SK-N-SH treated with all-trans-retinoic acid at 6 μM for 48 hours (cell line): ENCODE results near the gene MYEOV.

ENCODE experiments used
- ATAC-seq: fragments of 200-7000 bp; cut with Tn5 transposase; 3 replicates; pipeline ENCODE4 v1.9.1; 2020; ENCODE audit warnings: mild to moderate bottlenecking, moderate library complexity
- ARNTL ChIP-seq: fragments of 450-650 bp; formaldehyde crosslinking; IDR thresholded peaks from 2 replicates; pipeline ENCODE4 v1.5.0; 2020; ENCODE audit warnings: low read depth, mild to moderate bottlenecking, moderate library complexity, borderline replicate concordance
- ESRRG ChIP-seq: fragments of 250-450 bp; sonication (Bioruptor Pico); IDR thresholded peaks from 2 replicates; pipeline ENCODE4 v1.6.1; 2021; ENCODE audit warnings: mild to moderate bottlenecking
- GLIS3 ChIP-seq: fragments of 250-450 bp; sonication (Bioruptor Pico); IDR thresholded peaks from 2 replicates; pipeline ENCODE4 v1.5.0; 2020; ENCODE audit warnings: mild to moderate bottlenecking, moderate library complexity
- ISL1 ChIP-seq: fragments of 250-450 bp; sonication (Bioruptor Pico); IDR thresholded peaks from 2 replicates; pipeline ENCODE4 v2.1.2; 2022; ENCODE audit warnings: mild to moderate bottlenecking, moderate library complexity
- OSR1 ChIP-seq: fragments of 250-450 bp; sonication (Bioruptor Pico); IDR thresholded peaks from 2 replicates; pipeline ENCODE4 v1.8.0; 2022; ENCODE audit warnings: moderate library complexity, mild to moderate bottlenecking, inconsistent platforms
- PPARA ChIP-seq: fragments of 250-450 bp; sonication (Bioruptor Pico); IDR thresholded peaks from 2 replicates; pipeline ENCODE4 v1.5.0; 2020; ENCODE audit warnings: mild to moderate bottlenecking, borderline replicate concordance
- RARB ChIP-seq: fragments of 250-450 bp; sonication (Bioruptor Pico); IDR thresholded peaks from 2 replicates; pipeline ENCODE4 v1.8.0; 2021; ENCODE audit warnings: mild to moderate bottlenecking, moderate library complexity
- SNAI2 ChIP-seq: fragments of 250-450 bp; sonication (Bioruptor Pico); IDR thresholded peaks from 2 replicates; pipeline ENCODE4 v1.5.0; 2020; ENCODE audit warnings: mild to moderate bottlenecking, moderate library complexity
- TCF4 ChIP-seq: fragments of 250-450 bp; sonication (Bioruptor Pico); IDR thresholded peaks from 2 replicates; pipeline ENCODE4 v1.8.0; 2021; ENCODE audit warnings: mild to moderate bottlenecking, moderate library complexity, borderline replicate concordance
- ZC3H10 ChIP-seq: fragments of 250-450 bp; sonication (Bioruptor Pico); IDR thresholded peaks from 2 replicates; pipeline ENCODE4 v1.5.1; 2021; ENCODE audit warnings: mild to moderate bottlenecking, moderate library complexity
- ZFP3 ChIP-seq: fragments of 250-450 bp; sonication (Bioruptor Pico); IDR thresholded peaks from 2 replicates; pipeline ENCODE4 v1.5.0; 2020; ENCODE audit warnings: mild to moderate bottlenecking, moderate library complexity
- ZFP30 ChIP-seq: fragments of 450-650 bp; formaldehyde crosslinking; IDR thresholded peaks from 2 replicates; pipeline ENCODE4 v1.5.0; 2022; ENCODE audit warnings: mild to moderate bottlenecking, moderate library complexity
- ZNF70 ChIP-seq: fragments of 450-650 bp; formaldehyde crosslinking; IDR thresholded peaks from 2 replicates; pipeline ENCODE4 v1.5.0; 2020; ENCODE audit warnings: mild to moderate bottlenecking, moderate library complexity
- ZNF8 ChIP-seq: fragments of 450-650 bp; formaldehyde crosslinking; IDR thresholded peaks from 2 replicates; pipeline ENCODE4 v1.5.0; 2020; ENCODE audit warnings: mild to moderate bottlenecking, moderate library complexity
- TF ChIP-seq, protein P1 (sequence below): fragments of 250-450 bp; sonication (Bioruptor Pico); IDR thresholded peaks from 2 replicates; pipeline ENCODE4 v1.5.1; 2020; ENCODE audit warnings: low read depth, mild to moderate bottlenecking, moderate library complexity
- TF ChIP-seq, protein P2 (sequence below): fragments of 250-450 bp; sonication (Bioruptor Pico); IDR thresholded peaks from 2 replicates; pipeline ENCODE4 v1.5.1; 2021; ENCODE audit warnings: mild to moderate bottlenecking, moderate library complexity
- TF ChIP-seq, protein P3 (sequence below): fragments of 250-450 bp; sonication (Bioruptor Pico); IDR thresholded peaks from 2 replicates; pipeline ENCODE4 v1.5.0; 2020; ENCODE audit warnings: mild to moderate bottlenecking, moderate library complexity
- TF ChIP-seq, protein P4 (sequence below): fragments of 250-450 bp; sonication (Bioruptor Pico); IDR thresholded peaks from 2 replicates; pipeline ENCODE4 v1.8.0; 2020; ENCODE audit warnings: mild to moderate bottlenecking, moderate library complexity, borderline replicate concordance

Gene MYEOV

GRCh38 chr11:69333149-69333710 is 39.3 kb downstream of the MYEOV start:
- no peak for TF ChIP-seq ESRRG (CRISPR knock-in tag)
- TF ChIP-seq, protein P1, sequence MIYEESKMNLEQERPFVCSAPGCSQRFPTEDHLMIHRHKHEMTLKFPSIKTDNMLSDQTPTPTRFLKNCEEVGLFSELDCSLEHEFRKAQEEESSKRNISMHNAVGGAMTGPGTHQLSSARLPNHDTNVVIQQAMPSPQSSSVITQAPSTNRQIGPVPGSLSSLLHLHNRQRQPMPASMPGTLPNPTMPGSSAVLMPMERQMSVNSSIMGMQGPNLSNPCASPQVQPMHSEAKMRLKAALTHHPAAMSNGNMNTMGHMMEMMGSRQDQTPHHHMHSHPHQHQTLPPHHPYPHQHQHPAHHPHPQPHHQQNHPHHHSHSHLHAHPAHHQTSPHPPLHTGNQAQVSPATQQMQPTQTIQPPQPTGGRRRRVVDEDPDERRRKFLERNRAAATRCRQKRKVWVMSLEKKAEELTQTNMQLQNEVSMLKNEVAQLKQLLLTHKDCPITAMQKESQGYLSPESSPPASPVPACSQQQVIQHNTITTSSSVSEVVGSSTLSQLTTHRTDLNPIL (CRISPR knock-in tag): no peak
- no peak for TF ChIP-seq PPARA
- no peak for TF ChIP-seq OSR1 (CRISPR knock-in tag)
- TF ChIP-seq, protein P2, sequence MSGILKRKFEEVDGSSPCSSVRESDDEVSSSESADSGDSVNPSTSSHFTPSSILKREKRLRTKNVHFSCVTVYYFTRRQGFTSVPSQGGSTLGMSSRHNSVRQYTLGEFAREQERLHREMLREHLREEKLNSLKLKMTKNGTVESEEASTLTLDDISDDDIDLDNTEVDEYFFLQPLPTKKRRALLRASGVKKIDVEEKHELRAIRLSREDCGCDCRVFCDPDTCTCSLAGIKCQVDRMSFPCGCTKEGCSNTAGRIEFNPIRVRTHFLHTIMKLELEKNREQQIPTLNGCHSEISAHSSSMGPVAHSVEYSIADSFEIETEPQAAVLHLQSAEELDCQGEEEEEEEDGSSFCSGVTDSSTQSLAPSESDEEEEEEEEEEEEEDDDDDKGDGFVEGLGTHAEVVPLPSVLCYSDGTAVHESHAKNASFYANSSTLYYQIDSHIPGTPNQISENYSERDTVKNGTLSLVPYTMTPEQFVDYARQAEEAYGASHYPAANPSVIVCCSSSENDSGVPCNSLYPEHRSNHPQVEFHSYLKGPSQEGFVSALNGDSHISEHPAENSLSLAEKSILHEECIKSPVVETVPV (CRISPR knock-in tag): no peak
- TF ChIP-seq GLIS3 (CRISPR knock-in tag): no peak
- TF ChIP-seq, protein P3, sequence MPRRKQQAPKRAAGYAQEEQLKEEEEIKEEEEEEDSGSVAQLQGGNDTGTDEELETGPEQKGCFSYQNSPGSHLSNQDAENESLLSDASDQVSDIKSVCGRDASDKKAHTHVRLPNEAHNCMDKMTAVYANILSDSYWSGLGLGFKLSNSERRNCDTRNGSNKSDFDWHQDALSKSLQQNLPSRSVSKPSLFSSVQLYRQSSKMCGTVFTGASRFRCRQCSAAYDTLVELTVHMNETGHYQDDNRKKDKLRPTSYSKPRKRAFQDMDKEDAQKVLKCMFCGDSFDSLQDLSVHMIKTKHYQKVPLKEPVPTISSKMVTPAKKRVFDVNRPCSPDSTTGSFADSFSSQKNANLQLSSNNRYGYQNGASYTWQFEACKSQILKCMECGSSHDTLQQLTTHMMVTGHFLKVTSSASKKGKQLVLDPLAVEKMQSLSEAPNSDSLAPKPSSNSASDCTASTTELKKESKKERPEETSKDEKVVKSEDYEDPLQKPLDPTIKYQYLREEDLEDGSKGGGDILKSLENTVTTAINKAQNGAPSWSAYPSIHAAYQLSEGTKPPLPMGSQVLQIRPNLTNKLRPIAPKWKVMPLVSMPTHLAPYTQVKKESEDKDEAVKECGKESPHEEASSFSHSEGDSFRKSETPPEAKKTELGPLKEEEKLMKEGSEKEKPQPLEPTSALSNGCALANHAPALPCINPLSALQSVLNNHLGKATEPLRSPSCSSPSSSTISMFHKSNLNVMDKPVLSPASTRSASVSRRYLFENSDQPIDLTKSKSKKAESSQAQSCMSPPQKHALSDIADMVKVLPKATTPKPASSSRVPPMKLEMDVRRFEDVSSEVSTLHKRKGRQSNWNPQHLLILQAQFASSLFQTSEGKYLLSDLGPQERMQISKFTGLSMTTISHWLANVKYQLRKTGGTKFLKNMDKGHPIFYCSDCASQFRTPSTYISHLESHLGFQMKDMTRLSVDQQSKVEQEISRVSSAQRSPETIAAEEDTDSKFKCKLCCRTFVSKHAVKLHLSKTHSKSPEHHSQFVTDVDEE (CRISPR knock-in tag): no peak
- TF ChIP-seq ZNF8 (CRISPR knock-in tag): no peak
- TF ChIP-seq SNAI2 (CRISPR knock-in tag): no peak
- TF ChIP-seq TCF4: no peak
- no peak for TF ChIP-seq ARNTL (CRISPR knock-in tag)
- TF ChIP-seq ZFP3: no peak
- no peak for TF ChIP-seq ISL1
- TF ChIP-seq, protein P4, sequence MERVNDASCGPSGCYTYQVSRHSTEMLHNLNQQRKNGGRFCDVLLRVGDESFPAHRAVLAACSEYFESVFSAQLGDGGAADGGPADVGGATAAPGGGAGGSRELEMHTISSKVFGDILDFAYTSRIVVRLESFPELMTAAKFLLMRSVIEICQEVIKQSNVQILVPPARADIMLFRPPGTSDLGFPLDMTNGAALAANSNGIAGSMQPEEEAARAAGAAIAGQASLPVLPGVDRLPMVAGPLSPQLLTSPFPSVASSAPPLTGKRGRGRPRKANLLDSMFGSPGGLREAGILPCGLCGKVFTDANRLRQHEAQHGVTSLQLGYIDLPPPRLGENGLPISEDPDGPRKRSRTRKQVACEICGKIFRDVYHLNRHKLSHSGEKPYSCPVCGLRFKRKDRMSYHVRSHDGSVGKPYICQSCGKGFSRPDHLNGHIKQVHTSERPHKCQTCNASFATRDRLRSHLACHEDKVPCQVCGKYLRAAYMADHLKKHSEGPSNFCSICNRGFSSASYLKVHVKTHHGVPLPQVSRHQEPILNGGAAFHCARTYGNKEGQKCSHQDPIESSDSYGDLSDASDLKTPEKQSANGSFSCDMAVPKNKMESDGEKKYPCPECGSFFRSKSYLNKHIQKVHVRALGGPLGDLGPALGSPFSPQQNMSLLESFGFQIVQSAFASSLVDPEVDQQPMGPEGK (CRISPR knock-in tag): no peak
- TF ChIP-seq ZFP30: no peak
- no peak for TF ChIP-seq RARB (CRISPR knock-in tag)
- no peak for TF ChIP-seq ZNF70 (CRISPR knock-in tag)
- TF ChIP-seq ZC3H10 (CRISPR knock-in tag): no peak
- ATAC-seq: no peak

- TF ChIP-seq, protein P4 (CRISPR knock-in tag): no peak
- TF ChIP-seq OSR1 (CRISPR knock-in tag) (no peak), TCF4 (no peak)
- ATAC-seq: no peak
Measured at GRCh38 chr11:69333879-69334278, 39.9 kb downstream of the MYEOV start.

- TF ChIP-seq ZFP3 (no peak), GLIS3 (CRISPR knock-in tag) (no peak)
- TF ChIP-seq, protein P3 (CRISPR knock-in tag): no peak
- ATAC-seq: no peak
Measured at GRCh38 chr11:69335007-69335780, 41.2 kb downstream of the MYEOV start.
